Measurements from ENCODE around the gene SLC19A2. TPM values are rescaled to one million over a fixed set of nuclear protein-coding genes. Genes with fewer than 3 reads are reported as not detected.

Gene SLC19A2
- total RNA-seq, 1 donor from 2014 or later = 8.0 TPM

GRCh38 chr1:169414952-169415351 lies 70.8 kb downstream of the SLC19A2 start:
- intact Hi-C loops (cut with micrococcal nuclease) = no loop called here

Other genes with a start within 250 kb of the SLC19A2 start
- 16.1 and 21.5 TPM in 2 replicates for gene NME7, start 118.1 kb downstream of the SLC19A2 start, total RNA-seq
- gene BLZF1, start 117.7 kb downstream of the SLC19A2 start, total RNA-seq = 29.3 and 31.8 TPM in 2 replicates
- gene CCDC181, start 58.5 kb downstream of the SLC19A2 start, total RNA-seq = not detected in 2 replicates
- 16.7 and 17.5 TPM in 2 replicates for gene F5, start 100.5 kb upstream of the SLC19A2 start, total RNA-seq
- 0.15 and 0.24 TPM in 2 replicates for gene SELP, start 144.2 kb upstream of the SLC19A2 start, total RNA-seq
- 330 and 338 TPM in 2 replicates for gene SELL, start 225.7 kb upstream of the SLC19A2 start, total RNA-seq
- not detected in 2 replicates for gene SELE, start 248.1 kb upstream of the SLC19A2 start, total RNA-seq

All from T-helper 1 cell treated with Interleukin-12 subunit alpha and Interleukin-12 subunit beta and Interleukin-4 antibody, amounts not matched to agents 30 ng/mL and 1 ng/mL, for 36 hours (primary cell).